HG03378 (cell line): ENCODE data around the gene PYCARD.
A peak's percentile ranks its signal among the peaks of the same experiment; 100 is the strongest.
"Not testable (repeated sequence)": the region's sequence is repeated elsewhere in the genome, so short reads cannot be mapped to it uniquely, and the experiment has no call there.

Experiments used
- ATAC-seq: cut with Tn5 transposase; IDR thresholded peaks from one replicate; pipeline ENCODE4 v1.9.1; 2021; ENCODE audit warnings: mild to moderate bottlenecking, moderate library complexity; ENCODE audit not compliant: unreplicated experiment

PYCARD gene

GRCh38 chr16:31191697-31192428 is 10.7 kb downstream of the PYCARD start:
- ATAC-seq = no peak

- no peak for ATAC-seq
Measured at GRCh38 chr16:31190818-31191444, 11.6 kb downstream of the PYCARD start.

- no peak for ATAC-seq
Measured at GRCh38 chr16:31190061-31190460, 12.5 kb downstream of the PYCARD start.

- ATAC-seq = no peak
Measured at GRCh38 chr16:31189412-31189778, 13.2 kb downstream of the PYCARD start.

GRCh38 chr16:31188450-31189411 is 13.8 kb downstream of the PYCARD start:
- ATAC-seq = no peak

GRCh38 chr16:31187808-31188189 is 14.8 kb downstream of the PYCARD start:
- ATAC-seq = no peak

- no peak for ATAC-seq
Measured at GRCh38 chr16:31186930-31187807, 15.4 kb downstream of the PYCARD start.

GRCh38 chr16:31186176-31186575 is 16.4 kb downstream of the PYCARD start:
- no peak for ATAC-seq

GRCh38 chr16:31185339-31185738 is 17.2 kb downstream of the PYCARD start:
- no peak for ATAC-seq

- ATAC-seq = no peak
Measured at GRCh38 chr16:31184888-31185287, 17.7 kb downstream of the PYCARD start.

GRCh38 chr16:31183432-31184428 is 18.8 kb downstream of the PYCARD start:
- no peak for ATAC-seq

GRCh38 chr16:31182391-31182790 is 20.2 kb downstream of the PYCARD start:
- ATAC-seq = no peak

- no peak for ATAC-seq
Measured at GRCh38 chr16:31181102-31181830, 21.3 kb downstream of the PYCARD start.

GRCh38 chr16:31179747-31180459 is 22.7 kb downstream of the PYCARD start, which contains the start of gene FUS:
TSS of gene FUS (plus strand) at chr16:31180139. CDS start at chr16:31180215, 76 bp downstream.
- peak; percentile 51 for ATAC-seq

- ATAC-seq = peak; percentile 11
Measured at GRCh38 chr16:31179219-31179746, 23.3 kb downstream of the PYCARD start.

GRCh38 chr16:31177136-31177535 is 25.4 kb downstream of the PYCARD start:
- no peak for ATAC-seq

- not testable (repeated sequence) for ATAC-seq
Measured at GRCh38 chr16:31170048-31170447, 32.5 kb downstream of the PYCARD start.

- ATAC-seq = no peak
Measured at GRCh38 chr16:31168848-31169247, 33.7 kb downstream of the PYCARD start.
